Hepatic stellate cell (primary cell): ENCODE data around the gene RASA3.
"Not testable (repeated sequence)": the region's sequence is repeated elsewhere in the genome, so short reads cannot be mapped to it uniquely, and the experiment has no call there.

ENCODE experiments used
- DNase-seq: peaks from one replicate; pipeline ENCODE4 v3.0.0; 2011; ENCODE audit warnings: low spot score

RASA3 gene

DNA sequence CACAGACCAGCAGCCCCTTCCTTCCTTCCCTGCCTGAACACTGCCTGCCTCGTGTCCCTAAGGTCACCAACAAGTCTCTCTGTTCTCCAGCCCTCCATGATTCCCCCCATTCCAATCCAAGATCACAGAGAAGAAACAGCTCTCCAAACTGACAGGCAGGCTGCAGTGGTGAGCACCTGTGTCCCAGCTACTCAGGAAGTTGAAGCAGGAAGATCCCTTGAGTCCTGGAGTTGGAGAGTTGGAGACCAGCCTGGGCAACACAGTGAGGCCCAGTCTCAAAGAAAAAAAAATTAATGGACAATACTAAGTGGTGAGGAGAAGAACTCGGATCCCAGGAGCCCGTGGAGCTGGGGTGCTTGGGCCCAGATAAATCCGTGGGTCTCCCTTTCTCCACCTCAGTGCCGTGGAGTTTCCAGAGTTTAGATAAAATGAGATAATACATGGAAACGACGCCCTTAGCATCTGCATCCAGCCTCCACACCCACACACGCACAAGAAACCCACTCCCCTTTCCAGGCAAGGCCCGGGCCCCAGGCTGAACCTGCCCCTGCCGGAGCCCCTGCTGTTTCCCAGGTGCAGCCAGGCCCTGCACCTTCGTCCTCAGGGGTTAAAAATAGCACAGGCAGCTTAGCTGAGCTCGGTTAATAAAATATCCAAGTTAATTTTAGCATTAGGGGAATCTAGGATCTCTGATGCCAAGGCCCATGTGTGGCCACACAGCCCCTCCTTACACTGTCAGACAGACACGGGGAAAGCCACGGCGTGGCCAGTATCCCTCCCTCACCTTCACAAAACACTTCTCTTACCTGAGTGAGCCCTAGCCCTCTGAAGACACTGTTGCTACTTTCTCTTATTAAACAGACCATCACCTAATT lies 4.7 kb downstream of the RASA3 start:
- DNase-seq: no peak

DNA sequence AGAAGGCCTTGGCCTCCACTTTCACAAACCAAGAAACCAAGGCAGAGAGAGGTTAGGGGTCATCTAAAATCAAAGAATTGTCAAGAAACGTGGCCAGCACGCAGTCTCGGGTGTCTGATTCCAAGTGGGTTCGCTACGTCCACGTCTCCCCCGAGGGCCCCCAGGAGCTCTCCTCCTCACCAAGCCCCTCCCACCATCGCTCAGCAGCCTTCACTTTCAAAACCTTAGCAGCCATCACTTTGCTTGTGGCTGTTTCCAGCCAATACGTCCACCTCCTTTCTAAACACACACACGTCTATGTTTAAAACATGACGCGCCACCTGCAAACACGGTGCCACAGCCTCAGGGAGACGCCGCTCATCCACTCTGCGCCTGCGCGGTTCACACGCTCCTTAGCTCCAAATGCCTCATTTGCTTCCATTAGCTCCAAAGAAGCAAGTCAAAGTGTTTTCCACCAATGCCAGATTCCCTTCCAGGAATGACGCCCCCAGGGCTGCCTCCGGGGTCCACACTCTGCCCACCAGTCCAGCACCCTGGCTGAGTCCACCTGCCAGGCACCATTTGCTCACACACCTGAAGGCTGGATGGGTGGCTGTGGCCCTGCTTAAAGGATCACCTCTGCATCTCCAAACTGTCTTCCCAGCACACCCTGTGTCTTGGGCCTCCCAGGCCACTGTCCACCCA lies 5.5 kb downstream of the RASA3 start:
- DNase-seq: no peak

DNA sequence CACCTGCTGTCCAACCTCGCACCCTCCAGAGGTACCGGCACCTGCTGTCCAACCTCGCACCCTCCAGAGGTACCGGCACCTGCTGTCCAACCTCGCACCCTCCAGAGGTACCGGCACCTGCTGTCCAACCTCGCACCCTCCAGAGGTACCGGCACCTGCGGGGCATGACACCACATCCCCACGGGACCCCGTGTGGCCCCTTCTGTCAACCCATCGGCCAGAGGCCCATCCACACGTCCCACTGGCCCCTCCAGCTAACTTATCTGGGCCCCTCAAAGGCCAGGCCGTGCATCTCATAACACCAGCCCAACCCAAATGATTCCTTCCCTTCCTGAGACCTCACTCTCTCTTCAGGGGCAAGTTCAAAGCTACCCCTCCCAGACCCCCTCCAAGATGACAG lies 6.3 kb downstream of the RASA3 start:
- DNase-seq: not testable (repeated sequence)

DNA sequence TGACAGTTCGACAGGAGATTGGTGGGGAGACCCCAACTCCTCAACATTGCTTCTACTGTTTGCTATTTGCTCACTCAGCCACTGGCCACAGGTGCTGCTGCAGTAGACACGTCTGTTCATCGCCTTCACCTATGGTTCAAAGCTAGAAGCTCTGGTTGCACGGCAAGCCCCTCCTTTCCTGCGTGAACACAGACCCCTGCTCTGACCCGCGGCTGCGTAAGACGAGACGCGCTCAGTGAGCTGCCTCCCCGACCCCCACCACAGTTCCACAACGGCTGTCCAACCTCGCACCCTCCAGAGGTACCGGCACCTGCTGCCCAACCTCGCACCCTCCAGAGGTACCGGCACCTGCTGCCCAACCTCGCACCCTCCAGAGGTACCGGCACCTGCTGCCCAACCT lies 6.8 kb downstream of the RASA3 start:
- DNase-seq: no peak

DNA sequence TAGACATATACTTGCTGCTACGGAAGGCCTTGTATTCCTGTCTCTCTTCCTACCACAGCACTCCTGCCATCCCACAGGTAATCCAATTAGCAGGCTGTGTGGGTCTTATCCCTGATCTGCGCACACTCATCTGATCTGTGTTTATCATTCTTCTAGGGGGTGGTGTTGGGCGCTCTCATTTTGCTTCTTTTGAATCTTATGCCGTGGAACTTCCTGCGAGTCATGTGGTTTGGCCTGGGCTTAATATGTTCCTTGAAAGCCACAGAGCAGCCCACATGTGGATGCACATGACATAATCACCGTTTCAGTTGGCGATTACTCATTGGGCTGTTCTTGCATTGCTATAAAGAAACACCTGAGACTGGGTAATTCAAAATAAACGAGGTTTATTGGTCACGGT lies 7.5 kb downstream of the RASA3 start:
- peak; percentile 69 for DNase-seq

DNA sequence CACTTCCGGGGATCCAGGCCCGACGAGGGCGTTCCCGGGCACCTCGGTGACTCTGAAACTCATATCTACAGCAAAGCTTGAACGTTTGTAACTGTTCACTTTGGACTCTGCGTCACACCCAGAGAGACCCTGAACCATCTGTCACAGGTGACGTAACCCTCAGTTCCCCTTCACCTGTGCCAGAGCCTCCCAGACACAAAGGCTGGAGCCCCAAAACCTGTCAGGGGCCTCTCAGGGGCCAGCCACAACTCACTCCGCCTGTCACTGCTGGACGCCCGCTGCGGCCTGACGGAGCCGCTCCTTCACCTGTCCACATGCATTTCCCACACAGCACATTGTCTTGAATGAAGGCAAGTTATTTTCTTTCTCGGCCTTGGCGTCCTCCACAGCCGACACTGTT lies 8.0 kb downstream of the RASA3 start:
- DNase-seq: no peak

DNA sequence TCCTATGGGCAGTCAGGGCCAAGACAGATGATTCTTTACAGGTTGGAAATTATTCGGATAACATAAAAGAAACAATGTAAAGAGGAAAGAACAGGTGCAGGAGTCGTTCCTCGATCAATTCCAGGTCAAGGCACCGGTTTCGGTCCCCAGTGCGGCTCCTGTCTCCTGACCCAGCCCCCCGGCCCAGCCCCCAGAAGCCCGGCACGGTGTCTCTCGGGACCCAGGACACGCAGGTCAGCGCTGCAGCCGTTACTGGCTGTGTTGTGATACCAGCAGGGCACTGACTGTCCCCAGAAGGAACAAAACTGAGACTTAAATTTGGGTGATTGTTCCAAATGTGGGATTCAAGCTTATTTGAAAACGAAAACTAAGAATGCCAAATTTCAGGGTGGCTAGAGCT lies 8.5 kb downstream of the RASA3 start:
- DNase-seq: no peak

DNA sequence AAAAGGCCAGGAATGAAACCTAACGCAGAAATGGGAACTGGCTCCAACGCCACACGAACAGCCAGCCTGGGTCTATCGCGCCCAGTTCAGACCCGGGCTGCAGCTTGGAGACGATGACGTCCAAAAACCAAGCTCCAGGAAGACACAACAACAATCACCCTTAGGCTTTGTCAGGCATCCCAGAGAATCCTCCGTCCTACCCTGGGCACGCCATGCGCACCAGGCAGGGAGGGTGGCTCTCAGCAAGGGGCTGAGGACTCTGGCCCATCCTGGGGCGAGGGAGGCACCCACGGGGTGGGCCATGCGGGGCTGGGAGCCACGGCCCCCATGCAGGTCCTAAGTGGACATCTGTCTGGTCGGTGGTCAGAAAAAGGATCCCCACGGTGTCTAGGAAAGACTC lies 9.0 kb downstream of the RASA3 start:
- DNase-seq: no peak

DNA sequence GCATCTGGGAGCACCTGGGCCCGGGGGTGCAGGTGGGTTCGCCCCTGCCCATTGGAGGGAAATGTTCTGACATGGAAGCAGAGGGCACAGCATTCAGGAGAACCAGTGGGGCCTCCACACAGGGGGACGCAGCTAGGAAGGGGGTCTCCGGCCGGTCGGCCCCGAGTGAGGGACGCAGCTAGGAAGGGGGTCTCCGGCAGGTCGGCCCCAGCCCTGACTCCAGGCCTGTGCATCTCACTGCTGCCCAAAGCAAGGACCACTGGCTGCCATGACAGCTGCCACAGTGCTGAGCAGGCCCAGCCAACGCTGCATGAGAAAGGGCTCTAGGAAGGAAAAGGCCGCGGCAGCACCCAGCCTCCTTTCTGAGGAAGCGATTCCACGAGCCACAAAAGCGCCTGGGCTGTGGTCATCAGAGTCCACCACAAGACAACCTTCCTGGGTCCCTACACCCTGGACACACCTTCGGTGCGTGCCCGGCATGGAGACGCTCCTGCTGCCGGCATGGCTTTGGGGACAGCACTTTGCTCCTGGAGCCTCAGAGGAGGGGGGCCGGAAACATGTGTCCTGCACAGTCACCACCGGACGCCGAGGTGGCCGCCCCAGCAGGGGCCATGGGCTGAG lies 9.7 kb downstream of the RASA3 start:
- DNase-seq: no peak

DNA sequence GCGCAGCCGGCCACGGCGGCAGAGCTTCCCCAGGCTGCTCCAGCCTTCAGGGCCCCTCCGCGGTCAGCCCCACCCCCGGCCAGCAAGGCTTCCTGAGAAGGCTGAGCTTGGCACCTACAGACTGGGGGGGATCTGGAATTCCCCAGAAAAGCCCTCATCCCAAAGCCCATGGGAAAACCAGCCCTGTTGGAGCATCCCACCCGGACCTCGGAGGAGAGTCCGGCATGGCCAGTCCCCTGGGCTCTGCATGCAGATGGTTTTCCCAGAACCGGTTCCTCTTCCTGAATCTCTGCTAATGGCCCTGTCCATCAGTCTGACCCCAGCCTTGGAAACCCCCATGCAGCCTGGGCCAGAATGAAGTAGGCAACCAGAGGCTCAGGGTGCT lies 10.3 kb downstream of the RASA3 start:
- no peak for DNase-seq

DNA sequence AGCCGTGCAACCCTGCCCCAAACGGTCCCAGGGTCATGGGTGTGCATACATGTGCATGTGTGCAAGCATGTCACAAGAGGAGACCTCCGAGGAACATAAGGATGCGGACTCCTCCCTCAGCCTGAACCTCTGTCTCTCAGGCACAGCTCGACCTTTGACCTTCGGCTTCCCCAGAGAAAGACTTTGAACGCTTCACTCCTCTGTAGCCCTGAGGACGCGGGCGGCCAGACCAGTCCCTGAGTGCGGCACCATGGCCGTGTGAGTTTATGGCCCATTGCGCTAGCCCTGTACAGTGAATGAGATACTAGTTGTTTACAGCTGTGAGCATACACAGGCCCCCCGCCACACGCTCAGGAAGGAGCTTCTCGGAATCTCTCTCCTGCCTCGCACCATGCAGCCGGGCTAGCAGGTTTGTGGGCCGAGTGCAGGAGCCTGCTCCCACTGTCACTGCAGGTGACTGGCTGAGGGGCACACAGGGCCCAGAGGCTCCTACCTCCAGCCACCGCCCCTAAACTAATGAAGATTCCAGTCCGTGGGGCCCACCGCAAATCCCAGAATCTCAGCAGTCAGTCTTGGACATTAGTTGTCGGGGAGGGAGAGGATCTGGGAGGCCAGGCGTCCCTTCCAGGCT lies 10.8 kb downstream of the RASA3 start:
- DNase-seq: no peak

DNA sequence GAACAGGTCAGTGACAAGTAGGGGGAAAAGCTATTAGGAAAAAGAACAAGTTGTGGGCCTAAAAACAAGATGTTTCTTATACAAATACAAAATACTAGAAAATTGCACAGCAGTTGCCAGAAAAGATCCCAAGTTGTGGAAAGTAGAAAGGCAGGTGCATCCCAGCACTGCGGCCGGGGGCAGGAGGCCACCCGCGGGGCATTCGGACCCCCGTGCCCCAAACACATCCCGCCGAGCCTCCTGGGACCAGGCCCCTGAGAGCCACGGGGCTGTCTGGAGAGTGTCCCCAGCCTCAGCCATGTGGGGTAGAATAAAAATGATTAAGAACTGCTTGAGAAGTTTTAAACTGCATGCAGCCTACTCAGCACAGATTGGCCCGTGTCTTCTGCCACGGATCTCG lies 11.4 kb downstream of the RASA3 start:
- DNase-seq: no peak

DNA sequence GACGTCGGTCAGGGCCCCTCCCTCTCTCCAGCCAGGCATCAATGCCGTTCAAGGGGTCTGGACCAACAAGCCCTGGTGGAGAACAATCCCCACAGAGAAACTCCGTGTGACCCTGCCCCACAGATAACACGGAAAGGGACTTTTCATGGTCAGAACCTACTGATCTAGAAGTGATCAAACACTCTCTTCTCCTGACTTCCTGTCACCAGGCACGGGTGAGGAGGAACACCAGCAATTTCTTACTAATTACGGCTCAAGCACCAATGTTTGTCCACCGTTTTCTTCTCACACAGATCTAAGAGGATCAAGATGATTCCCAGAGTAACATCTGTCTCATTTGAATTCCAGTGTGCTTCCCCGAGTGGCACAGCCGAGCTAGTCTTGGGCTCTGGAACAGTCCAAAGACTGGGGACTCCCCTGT lies 11.8 kb downstream of the RASA3 start:
- no peak for DNase-seq

DNA sequence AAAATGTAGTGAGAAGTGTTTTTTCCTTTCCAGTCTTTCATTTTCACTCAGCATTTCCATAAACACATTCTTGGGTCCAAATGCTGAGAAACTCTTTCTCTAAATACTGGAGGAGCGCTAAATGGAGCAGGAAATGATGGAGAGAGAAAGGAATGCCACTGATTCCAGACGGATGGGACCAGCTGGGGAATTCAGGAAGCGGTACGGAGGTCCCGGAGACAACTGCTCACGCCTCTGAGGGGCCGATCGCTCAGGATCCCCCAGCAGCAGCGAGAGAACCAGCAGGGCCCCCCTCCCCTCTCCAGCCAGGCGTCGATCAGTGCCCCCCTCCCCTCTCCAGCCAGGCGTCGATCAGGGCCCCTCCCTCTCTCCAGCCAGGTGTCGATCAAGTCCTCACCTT lies 13.2 kb downstream of the RASA3 start:
- DNase-seq: peak; percentile 94

DNA sequence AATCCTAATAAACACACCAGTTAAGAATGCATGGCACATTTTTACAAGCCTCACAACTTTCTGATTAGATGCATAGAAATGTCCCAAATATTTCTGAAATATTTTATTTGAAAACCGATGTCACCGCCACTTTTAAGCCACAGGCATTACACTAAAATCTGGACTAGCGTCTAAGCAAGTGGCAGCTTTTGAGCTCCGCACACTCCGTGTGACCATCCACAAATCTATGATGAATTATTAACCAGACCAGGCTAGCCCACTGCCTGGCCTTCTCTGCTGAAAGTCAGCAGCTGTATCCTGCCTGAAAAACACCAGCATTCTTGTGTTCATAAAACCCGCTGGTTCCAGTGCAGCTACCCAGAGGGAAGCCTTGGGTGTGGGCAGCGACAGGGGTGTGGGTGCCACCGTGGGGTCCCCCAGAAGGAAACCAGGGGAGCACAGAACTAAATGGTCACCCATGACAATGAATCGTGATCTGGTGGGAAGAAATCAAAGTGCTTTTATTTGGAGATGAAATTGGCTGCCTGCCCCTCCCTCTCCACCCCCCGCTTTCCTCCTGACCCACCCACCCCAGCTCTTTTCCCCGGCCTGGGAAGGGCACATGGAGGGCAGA lies 13.8 kb downstream of the RASA3 start:
- DNase-seq: peak; percentile 73

DNA sequence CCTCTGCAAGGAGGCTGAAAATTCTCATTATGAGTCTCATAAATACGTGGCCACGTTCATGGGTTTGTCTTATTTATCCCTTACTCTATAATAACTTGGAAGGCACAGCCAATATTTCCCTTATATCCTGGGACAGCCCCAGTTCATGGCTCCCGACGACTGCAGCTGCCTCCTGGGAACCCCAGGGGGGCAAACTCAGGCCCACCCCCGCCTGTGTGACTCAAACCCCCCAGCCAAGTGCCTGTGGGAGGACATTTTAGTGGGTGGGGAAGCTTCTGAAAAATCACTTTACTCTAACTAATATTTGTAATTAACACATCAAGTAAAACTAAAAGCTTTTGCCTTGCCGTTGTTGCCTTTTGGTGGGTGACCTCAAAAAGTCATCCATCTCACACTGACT lies 14.3 kb downstream of the RASA3 start:
- no peak for DNase-seq

DNA sequence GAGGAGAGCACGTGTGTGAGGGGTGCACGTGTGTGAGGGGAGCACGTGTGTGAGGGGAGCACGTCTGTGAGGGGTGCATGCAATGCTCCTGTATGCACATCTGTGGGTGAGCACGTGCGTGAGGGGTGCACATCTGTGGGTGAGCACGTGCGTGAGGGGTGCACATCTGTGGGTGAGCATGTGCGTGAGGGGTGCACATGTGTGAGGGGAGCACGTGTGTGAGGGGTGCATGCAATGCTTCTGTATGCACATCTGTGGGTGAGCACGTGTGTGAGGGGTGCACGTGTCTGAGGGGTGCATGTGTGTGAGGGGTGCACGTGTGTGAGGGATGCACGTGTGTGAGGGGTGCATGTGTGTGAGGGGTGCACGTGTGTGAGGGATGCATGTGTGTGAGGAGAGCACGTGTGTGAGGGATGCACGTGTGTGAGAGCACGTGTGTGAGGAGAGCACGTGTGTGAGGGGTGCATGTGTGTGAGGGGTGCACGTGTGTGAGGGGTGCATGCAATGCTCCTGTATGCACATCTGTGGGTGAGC lies 15.0 kb downstream of the RASA3 start:
- not testable (repeated sequence) for DNase-seq

DNA sequence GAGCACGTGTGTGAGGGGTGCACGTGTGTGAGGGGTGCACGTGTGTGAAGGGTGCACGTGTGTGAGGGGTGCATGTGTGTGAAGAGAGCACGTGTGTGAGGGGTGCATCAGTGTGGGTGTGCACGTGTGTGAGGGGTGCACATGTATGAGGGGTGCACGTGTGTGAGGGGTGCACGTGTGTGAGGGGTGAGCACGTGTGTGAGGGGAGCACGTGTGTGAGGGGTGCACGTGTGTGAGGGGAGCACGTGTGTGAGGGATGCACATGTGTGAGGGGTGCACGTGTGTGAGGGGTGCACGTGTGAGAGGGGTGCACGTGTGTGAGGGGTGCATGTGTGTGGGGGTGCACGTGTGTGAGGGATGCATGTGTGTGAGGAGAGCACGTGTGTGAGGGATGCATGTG lies 15.7 kb downstream of the RASA3 start:
- no peak for DNase-seq

DNA sequence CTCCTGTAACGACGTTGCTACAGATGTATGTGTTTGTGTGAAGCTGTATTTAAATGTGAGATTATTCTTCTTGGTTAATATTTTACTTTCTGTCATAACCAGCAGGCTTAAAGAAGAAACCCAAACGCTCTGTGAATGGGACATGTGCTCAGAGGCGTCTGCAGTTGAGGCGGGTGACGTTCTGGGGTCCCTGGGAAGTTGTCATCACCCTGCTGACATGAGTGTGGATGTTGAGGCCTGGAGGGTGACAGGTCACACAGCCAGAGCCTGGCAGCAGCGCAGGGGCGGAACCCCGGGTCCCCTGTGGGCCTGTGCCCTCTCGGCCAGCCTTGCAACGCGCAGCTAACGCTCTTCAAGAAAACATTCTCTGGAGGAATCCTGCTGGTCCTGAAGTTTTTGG lies 16.6 kb downstream of the RASA3 start:
- no peak for DNase-seq

DNA sequence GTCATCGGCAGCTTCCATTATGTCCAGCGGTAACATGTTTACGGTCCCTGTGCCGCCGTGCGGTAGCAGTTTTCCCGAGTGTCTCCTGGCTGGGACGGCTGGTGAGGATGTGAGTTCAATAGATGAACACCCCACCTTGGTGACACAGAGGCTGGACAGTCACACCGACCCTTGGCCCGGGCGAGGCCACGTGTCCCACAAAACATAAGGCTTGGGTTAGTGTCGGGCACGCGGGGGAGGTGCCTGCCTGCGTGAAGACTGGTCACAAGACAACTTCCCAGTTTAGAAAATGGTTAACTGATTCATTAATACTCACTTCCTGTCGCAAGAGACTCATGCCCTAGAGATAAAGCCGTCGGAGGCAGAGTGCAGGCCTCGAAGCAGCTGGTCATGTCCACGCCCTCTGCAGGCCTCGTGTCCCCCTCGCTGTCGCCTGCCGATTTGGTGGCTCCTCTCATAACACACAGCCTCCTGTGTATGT lies 17.2 kb downstream of the RASA3 start:
- DNase-seq: peak; percentile 81

DNA sequence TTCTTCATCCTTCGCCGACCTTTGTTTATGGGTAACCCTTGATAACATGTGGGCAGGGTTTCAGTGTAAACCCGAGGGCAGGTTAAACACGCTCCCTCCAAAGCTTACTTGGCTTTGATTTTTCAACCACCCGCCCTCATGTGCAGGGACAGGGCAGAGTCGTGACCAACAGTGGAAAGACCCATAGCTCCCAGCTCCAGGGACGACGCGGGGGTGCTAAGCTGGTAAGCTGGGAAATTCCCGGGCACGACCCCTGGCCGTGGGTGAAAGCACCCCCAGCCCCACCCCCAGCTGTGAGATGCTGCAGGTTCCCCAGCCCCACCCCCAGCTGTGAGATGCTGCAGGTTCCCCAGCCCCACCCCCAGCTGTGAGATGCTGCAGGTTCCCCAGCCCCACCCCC lies 17.8 kb downstream of the RASA3 start:
- DNase-seq: not testable (repeated sequence)
